H9 (cell line): ENCODE measurements around the gene LRRC63. TPM values are rescaled to one million over a fixed set of nuclear protein-coding genes. Genes with fewer than 3 reads are reported as not detected.

Experiments used
- DNase-seq: peaks from one replicate; pipeline ENCODE4 v3.0.0-alpha.2; 2017
- H2AFZ ChIP-seq: one replicate; pipeline ENCODE4 v1.6.1; 2013; ENCODE audit warnings: mild to moderate bottlenecking, low read length, control low read depth, moderate library complexity
- H2AK5ac ChIP-seq: 2 replicates; pipeline ENCODE4 v1.6.1; 2013; ENCODE audit warnings: low read length, control low read depth, mixed read lengths; ENCODE audit not compliant: insufficient read length
- H2BK120ac ChIP-seq: one replicate; pipeline ENCODE4 v1.6.1; 2013; ENCODE audit warnings: low read depth, mild to moderate bottlenecking, low read length, control low read depth, inconsistent platforms; ENCODE audit not compliant: poor library complexity, severe bottlenecking
- H2BK12ac ChIP-seq: 2 replicates; pipeline ENCODE4 v1.6.1; 2013; ENCODE audit warnings: low read length, control low read depth, mixed read lengths, low read depth; ENCODE audit not compliant: insufficient read length
- H2BK15ac ChIP-seq: 2 replicates; pipeline ENCODE4 v1.6.1; 2013; ENCODE audit warnings: low read depth, low read length, control low read depth
- H2BK20ac ChIP-seq: one replicate; pipeline ENCODE4 v1.6.1; 2013; ENCODE audit warnings: low read depth, mild to moderate bottlenecking, low read length, control low read depth, inconsistent platforms; ENCODE audit not compliant: poor library complexity, severe bottlenecking
- H2BK5ac ChIP-seq: 2 replicates; pipeline ENCODE4 v1.6.1; 2013; ENCODE audit warnings: low read length, control low read depth, mixed read lengths; ENCODE audit not compliant: insufficient read length
- H3K14ac ChIP-seq: 2 replicates; pipeline ENCODE4 v1.6.1; 2013; ENCODE audit warnings: low read length, control low read depth; ENCODE audit not compliant: insufficient read depth
- H3K18ac ChIP-seq: 2 replicates; pipeline ENCODE4 v1.6.1; 2013; ENCODE audit warnings: low read depth, mild to moderate bottlenecking, mixed read lengths, low read length, control low read depth; ENCODE audit not compliant: insufficient read length
- H3K23ac ChIP-seq: 2 replicates; pipeline ENCODE4 v1.6.1; 2013; ENCODE audit warnings: low read length, control low read depth, mixed read lengths, low read depth; ENCODE audit not compliant: insufficient read length
- H3K23me2 ChIP-seq: 2 replicates; pipeline ENCODE4 v1.6.1; 2013; ENCODE audit warnings: low read depth, mild to moderate bottlenecking, mixed read lengths, low read length, control low read depth; ENCODE audit not compliant: insufficient read length, poor library complexity, severe bottlenecking
- H3K27ac ChIP-seq: 2 replicates; pipeline ENCODE4 v1.5.1; 2013; ENCODE audit warnings: low read length, control low read depth, mixed read lengths, low read depth; ENCODE audit not compliant: insufficient read length
- H3K27me3 ChIP-seq: 2 replicates; pipeline ENCODE4 v1.6.1; 2013; ENCODE audit warnings: low read length, control low read depth, inconsistent platforms; ENCODE audit not compliant: insufficient read depth
- H3K4ac ChIP-seq: 2 replicates; pipeline ENCODE4 v1.6.1; 2013; ENCODE audit warnings: low read depth, mild to moderate bottlenecking, control low read depth, inconsistent platforms, low read length, moderate library complexity
- H3K4me1 ChIP-seq: 2 replicates; pipeline ENCODE4 v1.6.1; 2013; ENCODE audit warnings: low read length, control low read depth, inconsistent platforms; ENCODE audit not compliant: insufficient read depth
- H3K4me2 ChIP-seq: 2 replicates; pipeline ENCODE4 v1.6.1; 2013; ENCODE audit warnings: low read length, control low read depth, mixed read lengths; ENCODE audit not compliant: insufficient read length, insufficient read depth
- H3K56ac ChIP-seq: 2 replicates; pipeline ENCODE4 v1.6.1; 2013; ENCODE audit warnings: low read depth, mild to moderate bottlenecking, mixed read lengths, low read length, control low read depth; ENCODE audit not compliant: insufficient read length
- H3K79me1 ChIP-seq: 2 replicates; pipeline ENCODE4 v1.6.1; 2013; ENCODE audit warnings: low read depth, mild to moderate bottlenecking, moderate library complexity, low read length, control low read depth, inconsistent platforms; ENCODE audit not compliant: insufficient read depth, poor library complexity, severe bottlenecking
- H3K79me2 ChIP-seq: 2 replicates; pipeline ENCODE4 v1.6.1; 2013; ENCODE audit warnings: low read length, control low read depth, inconsistent platforms; ENCODE audit not compliant: insufficient read depth
- H3K9ac ChIP-seq: 2 replicates; pipeline ENCODE4 v1.6.1; 2013; ENCODE audit warnings: low read length, control low read depth, mixed read lengths; ENCODE audit not compliant: insufficient read length; ENCODE audit errors: extremely low read depth
- H3K9me3 ChIP-seq: one replicate; pipeline ENCODE4 v1.6.1; 2013; ENCODE audit warnings: low read depth, low read length, inconsistent platforms; ENCODE audit not compliant: control insufficient read depth
- H3T11ph ChIP-seq: one replicate; pipeline ENCODE4 v1.6.1; 2013; ENCODE audit warnings: mild to moderate bottlenecking, low read length, control low read depth, inconsistent platforms
- H4K20me1 ChIP-seq: one replicate; pipeline ENCODE4 v1.6.1; 2013; ENCODE audit not compliant: control insufficient read depth, insufficient read length, insufficient read depth
- H4K5ac ChIP-seq: 2 replicates; pipeline ENCODE4 v1.6.1; 2013; ENCODE audit warnings: low read depth, mild to moderate bottlenecking, mixed read lengths, low read length, control low read depth; ENCODE audit not compliant: insufficient read length
- H4K8ac ChIP-seq: replicated peaks from 2 replicates; pipeline ENCODE4 v1.6.1; 2013; ENCODE audit warnings: low read length, control low read depth, mixed read lengths, low read depth; ENCODE audit not compliant: insufficient read length
- H4K91ac ChIP-seq: 2 replicates; pipeline ENCODE4 v1.6.1; 2013; ENCODE audit warnings: low read depth, mild to moderate bottlenecking, moderate library complexity, mixed read lengths, low read length, control low read depth; ENCODE audit not compliant: insufficient read length
- H3K27ac Mint-ChIP-seq, 3 experiments: 2 replicates in 2 of 3; 3 replicates in 1 of 3; pipeline ENCODE4 v1.8.0; 2020 to 2021; ENCODE audit warnings: mixed read lengths in 3 of 3, mild to moderate bottlenecking in 1 of 3, moderate library complexity in 1 of 3
- H3K27me3 Mint-ChIP-seq: 2 replicates; pipeline ENCODE4 v1.8.0; 2021; ENCODE audit warnings: low read depth, mild to moderate bottlenecking, moderate library complexity, mixed read lengths
- H3K36me3 Mint-ChIP-seq, 3 experiments: 2 replicates in 2 of 3; 3 replicates in 1 of 3; pipeline ENCODE4 v1.8.0; 2020 to 2021; ENCODE audit warnings: low read depth in 3 of 3, mixed read lengths in 3 of 3; ENCODE audit not compliant: insufficient read depth in 1 of 3
- H3K4me1 Mint-ChIP-seq, 2 experiments: 2 replicates each; pipeline ENCODE4 v1.8.0; 2020; ENCODE audit warnings: mixed read lengths in 2 of 2
- H3K4me3 Mint-ChIP-seq, 2 experiments: 2 replicates in 1 of 2; 3 replicates in 1 of 2; pipeline ENCODE4 v1.8.0; 2020 to 2021; ENCODE audit warnings: mild to moderate bottlenecking in 2 of 2, mixed read lengths in 2 of 2, moderate library complexity in 1 of 2
- H3K9me3 Mint-ChIP-seq, 2 experiments: 2 replicates in 1 of 2; 3 replicates in 1 of 2; pipeline ENCODE4 v1.8.0; 2020; ENCODE audit warnings: mild to moderate bottlenecking in 2 of 2, mixed read lengths in 2 of 2, moderate library complexity in 1 of 2
- WGBS: extraction: QIAGEN DNeasy Blood & Tissue Kit; methylation state at CpG from one replicate; pipeline ENCODE4 v1.1.7; 2013; ENCODE audit warnings: missing lambda C conversion rate, low lambda C conversion rate, mixed read lengths; ENCODE audit not compliant: insufficient read length; ENCODE audit errors: extremely low coverage; 5-methylcytosine and 5-hydroxymethylcytosine counted together
- total RNA-seq: library from RNA; stranded (reverse); gene quantifications from 2 replicates; pipeline ENCODE4 v1.2.1, GENCODE V29; 2021
- TF ChIP-seq, protein P1 (sequence below): fragments of 200-600 bp; sonication (generic); conservative IDR thresholded peaks from 3 replicates; pipeline ENCODE4 v1.8.0; 2021; ENCODE audit warnings: antibody characterized with exemption, mild to moderate bottlenecking

Gene LRRC63
- total RNA-seq, 1 experiment from 2014 or later: not detected

DNA sequence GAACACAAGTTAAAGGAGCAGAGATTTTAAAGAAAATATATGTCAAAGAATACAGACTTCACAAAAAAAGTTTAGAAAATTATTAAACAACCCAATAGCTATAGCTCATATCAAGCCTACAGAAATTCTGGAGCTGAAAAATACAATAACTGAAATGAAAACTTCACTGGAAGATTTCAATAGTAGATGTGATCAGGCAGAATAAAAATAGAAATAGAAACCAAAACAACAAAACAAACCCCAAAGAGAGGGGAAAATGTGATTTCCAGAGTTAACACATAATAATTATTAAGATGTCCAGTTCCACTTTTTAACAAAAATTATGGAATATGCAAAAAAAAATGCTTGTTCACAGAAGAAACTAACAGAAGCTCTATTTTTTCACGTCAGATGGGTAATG is 23.6 kb downstream of the LRRC63 start:
- Histone ChIP-seq H3K4me2 (no peak overlapping the region), H2BK5ac (no peak overlapping the region), H4K20me1 (no peaks in the 10 kb centered on the region), H3K23me2 (no peaks in the 10 kb centered on the region), H3K4me1 (no peaks in the 10 kb centered on the region), H3K79me1 (no peaks in the 10 kb centered on the region), H4K8ac (no peak overlapping the region), H2AK5ac (no peak overlapping the region), H3K27ac (no peak overlapping the region), H2BK12ac (no peak overlapping the region), H2BK120ac (no peak overlapping the region), H3K9ac (no peak overlapping the region), H3K79me2 (no peaks in the 10 kb centered on the region), H2AFZ (no peak overlapping the region), H3T11ph (no peak overlapping the region), H4K5ac (no peak overlapping the region), H3K9me3 (no peaks in the 10 kb centered on the region), H2BK20ac (no peak overlapping the region), H3K27me3 (no peaks in the 10 kb centered on the region), H3K18ac (no peak overlapping the region), H3K56ac (no peak overlapping the region), H4K91ac (no peak overlapping the region), H3K14ac (no peak overlapping the region), H3K4ac (no peak overlapping the region), H2BK15ac (no peak overlapping the region), H3K23ac (no peak overlapping the region)
- no peak overlapping the region for H3K4me3 Mint-ChIP-seq
- no peak overlapping the region for H3K27ac Mint-ChIP-seq
- no peak for DNase-seq
- WGBS: no CpG with 5 or more reads among the region's 1 CpG
- H3K4me1 Mint-ChIP-seq: no peaks in the 10 kb centered on the region
- peaks cover 0 to 12% (median 0%) of the 10 kb centered on the region in 3 experiments; a peak in 2 of 7 replicates for H3K36me3 Mint-ChIP-seq
- peaks cover 2 to 7% of the 10 kb centered on the region in 2 experiments for H3K9me3 Mint-ChIP-seq
- H3K27me3 Mint-ChIP-seq: peaks cover 3% of the 10 kb centered on the region
- TF ChIP-seq, protein P1, sequence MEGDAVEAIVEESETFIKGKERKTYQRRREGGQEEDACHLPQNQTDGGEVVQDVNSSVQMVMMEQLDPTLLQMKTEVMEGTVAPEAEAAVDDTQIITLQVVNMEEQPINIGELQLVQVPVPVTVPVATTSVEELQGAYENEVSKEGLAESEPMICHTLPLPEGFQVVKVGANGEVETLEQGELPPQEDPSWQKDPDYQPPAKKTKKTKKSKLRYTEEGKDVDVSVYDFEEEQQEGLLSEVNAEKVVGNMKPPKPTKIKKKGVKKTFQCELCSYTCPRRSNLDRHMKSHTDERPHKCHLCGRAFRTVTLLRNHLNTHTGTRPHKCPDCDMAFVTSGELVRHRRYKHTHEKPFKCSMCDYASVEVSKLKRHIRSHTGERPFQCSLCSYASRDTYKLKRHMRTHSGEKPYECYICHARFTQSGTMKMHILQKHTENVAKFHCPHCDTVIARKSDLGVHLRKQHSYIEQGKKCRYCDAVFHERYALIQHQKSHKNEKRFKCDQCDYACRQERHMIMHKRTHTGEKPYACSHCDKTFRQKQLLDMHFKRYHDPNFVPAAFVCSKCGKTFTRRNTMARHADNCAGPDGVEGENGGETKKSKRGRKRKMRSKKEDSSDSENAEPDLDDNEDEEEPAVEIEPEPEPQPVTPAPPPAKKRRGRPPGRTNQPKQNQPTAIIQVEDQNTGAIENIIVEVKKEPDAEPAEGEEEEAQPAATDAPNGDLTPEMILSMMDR: no peak
